H1 (cell line): ENCODE measurements around the gene RELCH. TPM values are rescaled to one million over a fixed set of nuclear protein-coding genes. Genes with fewer than 3 reads are reported as not detected.

Experiments
- CTCF ChIA-PET: fragments of 300-600 bp; sonication (Branson Sonifier 250); formaldehyde crosslinking; loops from one replicate; lab custom pipeline; 2021; ENCODE audit not compliant: partially characterized antibody; lab: Charles Lee
- POLR2A ChIA-PET: fragments of 300-600 bp; sonication (Branson Sonifier 250); formaldehyde crosslinking; loops from one replicate; lab custom pipeline; 2021; ENCODE audit warnings: inconsistent platforms; ENCODE audit not compliant: partially characterized antibody; lab: Charles Lee
- DNase-seq, 2 experiments: peaks; one replicate each; pipeline versions ENCODE4 v3.0.0 to v3.0.0-alpha.2; 2010 to 2022; ENCODE audit warnings: low spot score in 2 of 2, low read depth in 1 of 2, mixed read lengths in 1 of 2
- FAIRE-seq: peaks from 2 replicates; lab custom pipeline; 2011; peaks lifted over from hg19 to GRCh38; lab: Jason Lieb, UNC
- H2AFZ ChIP-seq: 2 replicates; pipeline ENCODE4 v1.8.1; 2012; ENCODE audit warnings: low read length, inconsistent platforms
- H2AK5ac ChIP-seq: 2 replicates; pipeline ENCODE4 v1.6.1; 2013; ENCODE audit warnings: low read depth, low read length
- H2BK120ac ChIP-seq: replicated peaks from 2 replicates; pipeline ENCODE3; 2013; ENCODE audit warnings: low read depth, low read length, inconsistent platforms
- H2BK12ac ChIP-seq: 2 replicates; pipeline ENCODE4 v1.6.1; 2013; ENCODE audit warnings: low read depth, low read length
- H2BK15ac ChIP-seq: 2 replicates; pipeline ENCODE4 v1.6.1; 2013; ENCODE audit warnings: low read length
- H2BK20ac ChIP-seq: 2 replicates; pipeline ENCODE4 v1.6.1; 2013; ENCODE audit warnings: low read length
- H2BK5ac ChIP-seq: 2 replicates; pipeline ENCODE4 v1.6.1; 2013; ENCODE audit warnings: low read depth, low read length
- H3K14ac ChIP-seq: 2 replicates; pipeline ENCODE4 v1.6.1; 2013; ENCODE audit warnings: inconsistent platforms; ENCODE audit not compliant: insufficient read length
- H3K18ac ChIP-seq: 2 replicates; pipeline ENCODE4 v1.6.1; 2013; ENCODE audit warnings: low read length; ENCODE audit errors: extremely low read depth
- H3K23ac ChIP-seq: 2 replicates; pipeline ENCODE4 v1.6.1; 2013; ENCODE audit warnings: inconsistent platforms; ENCODE audit not compliant: insufficient read length
- H3K23me2 ChIP-seq: 2 replicates; pipeline ENCODE4 v1.6.1; 2013; ENCODE audit warnings: low read depth, low read length
- H3K27ac ChIP-seq: 2 replicates; pipeline ENCODE4 v1.6.1; 2011; ENCODE audit warnings: low read depth, low read length, inconsistent platforms
- H3K27me3 ChIP-seq, 4 experiments: replicated peaks in 1 of 4; 1 replicate in 1 of 4; 2 replicates in 3 of 4; pipeline versions ENCODE4 v1.6.1 to v1.8.1; 2011 to 2013; ENCODE audit warnings: low read length in 3 of 4, mild to moderate bottlenecking in 3 of 4, inconsistent platforms in 2 of 4, mixed read lengths in 2 of 4, moderate library complexity in 1 of 4; ENCODE audit not compliant: control insufficient read depth in 3 of 4, insufficient read depth in 3 of 4; ENCODE audit errors: extremely low read depth in 1 of 4
- H3K36me3 ChIP-seq, 4 experiments: 2 replicates each; pipeline versions ENCODE4 v1.6.1 to v1.8.1; 2011 to 2013; ENCODE audit warnings: mild to moderate bottlenecking in 4 of 4, low read length in 3 of 4, moderate library complexity in 2 of 4, control low read depth in 1 of 4, inconsistent platforms in 1 of 4; ENCODE audit not compliant: insufficient read depth in 4 of 4, control insufficient read depth in 2 of 4
- H3K4ac ChIP-seq: replicated peaks from 2 replicates; pipeline ENCODE3; 2013; ENCODE audit warnings: low read length, low read depth, mixed read lengths, inconsistent platforms; ENCODE audit not compliant: insufficient read length
- H3K4me1 ChIP-seq, 4 experiments: replicated peaks in 1 of 4; 1 replicate in 1 of 4; 2 replicates in 3 of 4; pipeline versions ENCODE4 v1.6.1 to v1.8.1; 2011 to 2013; ENCODE audit warnings: low read length in 3 of 4, inconsistent platforms in 2 of 4, mixed read lengths in 1 of 4; ENCODE audit not compliant: insufficient read depth in 4 of 4, control insufficient read depth in 3 of 4
- H3K4me2 ChIP-seq, 2 experiments: 2 replicates each; pipeline versions ENCODE4 v1.6.1 to v1.8.1; 2011 to 2013; ENCODE audit warnings: low read depth in 2 of 2, low read length in 2 of 2, control low read depth in 1 of 2, inconsistent platforms in 1 of 2, mild to moderate bottlenecking in 1 of 2; ENCODE audit not compliant: insufficient read depth in 1 of 2
- H3K4me3 ChIP-seq, 4 experiments: fragments of 200-600, 300-600 bp in 1 of 4; sonication (generic), shearing (Covaris generic), sonication (Bioruptor Twin) in 1 of 4; 2 replicates each; pipeline versions ENCODE4 v1.5.1 to v1.8.1; 2011 to 2016; ENCODE audit warnings: low read length in 4 of 4, low read depth in 3 of 4, control low read depth in 2 of 4, inconsistent platforms in 2 of 4, mild to moderate bottlenecking in 2 of 4, mixed read lengths in 1 of 4, moderate library complexity in 1 of 4; ENCODE audit not compliant: insufficient read depth in 2 of 4; ENCODE audit errors: extremely low read depth in 1 of 4
- H3K56ac ChIP-seq: replicated peaks from 2 replicates; pipeline ENCODE3; 2013; ENCODE audit warnings: low read depth, mild to moderate bottlenecking, mixed read lengths, low read length, inconsistent platforms; ENCODE audit not compliant: insufficient read length
- H3K79me1 ChIP-seq: 2 replicates; pipeline ENCODE4 v1.6.1; 2013; ENCODE audit warnings: low read depth, low read length, control low read depth
- H3K79me2 ChIP-seq, 2 experiments: 2 replicates each; pipeline versions ENCODE4 v1.6.1 to v1.8.1; 2012 to 2013; ENCODE audit warnings: low read length in 2 of 2, mild to moderate bottlenecking in 2 of 2, inconsistent platforms in 1 of 2; ENCODE audit not compliant: insufficient read depth in 2 of 2, control insufficient read depth in 1 of 2
- H3K9ac ChIP-seq, 4 experiments: replicated peaks in 1 of 4; 1 replicate in 1 of 4; 2 replicates in 3 of 4; pipeline versions ENCODE4 v1.6.1 to v1.8.1; 2011 to 2013; ENCODE audit warnings: low read depth in 3 of 4, low read length in 3 of 4, control low read depth in 2 of 4, mild to moderate bottlenecking in 2 of 4, moderate library complexity in 2 of 4, inconsistent platforms in 1 of 4; ENCODE audit errors: extremely low read depth in 1 of 4
- H3K9me3 ChIP-seq, 2 experiments: 2 replicates each; pipeline versions ENCODE4 v1.6.1 to v1.8.1; 2012 to 2013; ENCODE audit warnings: mild to moderate bottlenecking in 2 of 2, moderate library complexity in 2 of 2, control low read depth in 1 of 2, inconsistent platforms in 1 of 2, low read depth in 1 of 2, low read length in 1 of 2, mixed read lengths in 1 of 2; ENCODE audit not compliant: insufficient read depth in 2 of 2
- H4K20me1 ChIP-seq, 2 experiments: replicated peaks in 1 of 2; 2 replicates each; pipeline versions ENCODE3 to v1.8.1; 2011 to 2013; ENCODE audit warnings: inconsistent platforms in 2 of 2, low read length in 2 of 2, mild to moderate bottlenecking in 1 of 2; ENCODE audit not compliant: insufficient read depth in 2 of 2, control insufficient read depth in 1 of 2
- H4K5ac ChIP-seq: 2 replicates; pipeline ENCODE4 v1.6.1; 2013; ENCODE audit warnings: low read length, low read depth, mixed read lengths, inconsistent platforms; ENCODE audit not compliant: insufficient read length
- H4K8ac ChIP-seq: 2 replicates; pipeline ENCODE4 v1.8.0; 2013; ENCODE audit warnings: mild to moderate bottlenecking, moderate library complexity, low read length, inconsistent platforms; ENCODE audit not compliant: insufficient read depth; ENCODE audit errors: extremely low read depth
- H4K91ac ChIP-seq: replicated peaks from 2 replicates; pipeline ENCODE3; 2013; ENCODE audit warnings: low read length, mixed read lengths, inconsistent platforms; ENCODE audit not compliant: insufficient read length
- CEBPB ChIP-seq: IDR thresholded peaks from 2 replicates; pipeline ENCODE4 v1.6.1; 2012; ENCODE audit warnings: low read depth, low read length
- CREB1 ChIP-seq: IDR thresholded peaks from 2 replicates; pipeline ENCODE4 v1.6.1; 2012; ENCODE audit warnings: inconsistent platforms
- POU5F1 ChIP-seq: IDR thresholded peaks from 2 replicates; pipeline ENCODE4 v1.6.1; 2011; ENCODE audit warnings: low read depth, mild to moderate bottlenecking, low read length, moderate library complexity
- RFX5 ChIP-seq: IDR thresholded peaks from 2 replicates; pipeline ENCODE4 v1.6.1; 2011; ENCODE audit warnings: low read depth, low read length, improper control_type of control experiment, borderline replicate concordance
- WGBS, 2 experiments: shearing (Covaris generic) in 1 of 2; methylation state at CpG; one replicate each; pipeline versions ENCODE4 v1.1.6 to v1.1.7; 2013 to 2015; ENCODE audit warnings: low lambda C conversion rate in 2 of 2, mixed read lengths in 2 of 2, inconsistent platforms in 1 of 2, low coverage in 1 of 2, missing lambda C conversion rate in 1 of 2; ENCODE audit not compliant: insufficient replicate concordance in 2 of 2, insufficient coverage in 1 of 2, insufficient read length in 1 of 2; ENCODE audit errors: extremely low coverage in 1 of 2, missing lambda C conversion rate in 1 of 2; 5-methylcytosine and 5-hydroxymethylcytosine counted together
- polyA plus RNA-seq, 7 experiments: library from polyadenylated mRNA; depleted of rRNA in 3 of 7; stranded (reverse) in 5 of 7; unstranded in 2 of 7; fragments of >200 nt in 5 of 7; fragments of 200-250 nt in 2 of 7; gene quantifications; 1 replicate in 5 of 7; 2 replicates in 1 of 7; 4 replicates in 1 of 7; pipeline versions ENCODE4 v1.2.1 to v1.2.3, GENCODE V29; 2011 to 2013; ENCODE audit warnings: missing spikeins in 2 of 7, mixed read lengths in 2 of 7
- total RNA-seq: library from RNA; stranded (reverse); fragmentation: NEBNext Ultra II Directional; extraction: Animal tissue kit (Norgen Biotek cat#: 25700); gene quantifications from 2 replicates; pipeline ENCODE4 v1.2.1, GENCODE V29; 2021

RELCH gene
- total and polyA plus RNA-seq, 2 of the 8 experiments (the other 6 are each of a cell fraction or from before 2014, with no cell fraction given), result 7.3 to 26.9 TPM

GRCh38 chr18:62280058-62280457, 93.0 kb downstream of the RELCH start:
- H2BK120ac ChIP-seq, result no peak overlapping the region
- H4K5ac ChIP-seq, result no peak overlapping the region
- H3K27ac ChIP-seq, result no peak overlapping the region
- DNase-seq (no peak), FAIRE-seq (no peak)
- CTCF ChIA-PET, result interaction anchor here (0.6 to 1.2 kb wide), 2 partner anchors 85 to 413 kb away, joined by 3 read pairs; no protein-coding TSS in a partner anchor
- no peaks in the 10 kb centered on the region for H3K79me2 ChIP-seq
- 91% methylated on average over 6 of the region's 6 CpGs; no CpG with 5 or more reads in 1 of the 2 experiments for WGBS, 2 experiments
- no peak overlapping the region for H3K14ac ChIP-seq
- H3K4me2 ChIP-seq, result no peak overlapping the region
- no peaks in the 10 kb centered on the region for H3K79me1 ChIP-seq
- no peak overlapping the region for H3K4me3 ChIP-seq
- H3K4me1 ChIP-seq, result 0 out of 7 replicates have a peak, but pooled peaks cover 0 to 2% (median 0%) of the 10 kb centered on the region in 4 experiments
- H2BK20ac ChIP-seq, result no peak overlapping the region
- no peak overlapping the region for H2BK12ac ChIP-seq
- no peak overlapping the region for H4K91ac ChIP-seq
- no peak overlapping the region for H2AFZ ChIP-seq
- POLR2A ChIA-PET, result no interaction called here
- H2BK15ac ChIP-seq, result no peak overlapping the region
- no peaks in the 10 kb centered on the region for H3K23me2 ChIP-seq
- no peak overlapping the region for H3K9ac ChIP-seq
- H3K23ac ChIP-seq, result no peak overlapping the region
- H4K8ac ChIP-seq, result no peak overlapping the region
- H3K9me3 ChIP-seq, result no peaks in the 10 kb centered on the region
- H3K4ac ChIP-seq, result no peak overlapping the region
- no peak overlapping the region for H2BK5ac ChIP-seq
- no peaks in the 10 kb centered on the region for H3K27me3 ChIP-seq
- no peak overlapping the region for H3K18ac ChIP-seq
- H4K20me1 ChIP-seq, result peaks cover 0 to 3% of the 10 kb centered on the region in 2 experiments
- no peak overlapping the region for H3K56ac ChIP-seq
- no peak overlapping the region for H2AK5ac ChIP-seq
- H3K36me3 ChIP-seq, result peaks cover 0 to 18% (median 5%) of the 10 kb centered on the region in 4 experiments; a peak in 4 of 8 replicates
- TF ChIP-seq CREB1 (no peak), RFX5 (no peak), CEBPB (no peak), POU5F1 (no peak)
